OCI-M2 (cell line): ENCODE measurements around the gene SPDYE3.

Experiments
- DNase-seq: peaks from one replicate; lab custom pipeline; 2025; ENCODE audit not compliant: unreplicated experiment; lab: John Stamatoyannopoulos, UW

Gene SPDYE3

GRCh38 chr7:100369105-100369504 is 61.6 kb downstream of the SPDYE3 start:
- no peak for DNase-seq

GRCh38 chr7:100370303-100370702 is 62.8 kb downstream of the SPDYE3 start:
- DNase-seq: no peak

GRCh38 chr7:100370746-100371145 is 63.2 kb downstream of the SPDYE3 start:
- no peak for DNase-seq

- no peak for DNase-seq
Measured at GRCh38 chr7:100371561-100372171, 64.2 kb downstream of the SPDYE3 start.
